Endothelial cell of umbilical vein (primary cell): ENCODE results near the gene WDR4. TPM values are rescaled to one million over a fixed set of nuclear protein-coding genes. Genes with fewer than 3 reads are reported as not detected.

Experiments used
- BruUV-seq: library from RNA; stranded (reverse); fragments of 400-500 nt; replicated peaks from 2 replicates; lab custom pipeline; 2021; lab: Mats Ljungman, UMichigan
- CTCF ChIA-PET: fragments of 300-600, 350-600 bp; sonication (Branson Sonifier 250); formaldehyde crosslinking; loops from one replicate; lab custom pipeline; 2021; ENCODE audit warnings: antibody characterized with exemption, inconsistent platforms; lab: Charles Lee
- POLR2A ChIA-PET: fragments of 300-600, 350-600 bp; sonication (Branson Sonifier 250); formaldehyde crosslinking; loops from one replicate; lab custom pipeline; 2021; ENCODE audit warnings: antibody characterized with exemption, inconsistent platforms; lab: Charles Lee
- DNase-seq: peaks from one replicate; pipeline ENCODE4 v3.0.0-alpha.2; 2011; ENCODE audit warnings: low read depth, low spot score
- FAIRE-seq: peaks from 2 replicates; lab custom pipeline; 2011; peaks lifted over from hg19 to GRCh38; lab: Jason Lieb, UNC
- H2AFZ ChIP-seq: 2 replicates; pipeline ENCODE4 v1.6.0; 2012; ENCODE audit warnings: low read depth, low read length, control low read depth, inconsistent platforms
- H3K27ac ChIP-seq: 2 replicates; pipeline ENCODE4 v1.5.1; 2011; ENCODE audit warnings: low read depth, mild to moderate bottlenecking, control low read depth, low read length, moderate library complexity; ENCODE audit not compliant: insufficient read depth
- H3K27me3 ChIP-seq, 2 experiments: 2 replicates each; pipeline versions ENCODE4 v1.6.0 to v1.6.1; 2011; ENCODE audit warnings: low read length in 2 of 2, mixed read lengths in 1 of 2; ENCODE audit not compliant: control insufficient read depth in 2 of 2, insufficient read depth in 2 of 2
- H3K36me3 ChIP-seq, 2 experiments: 2 replicates in 1 of 2; 3 replicates in 1 of 2; pipeline ENCODE4 v1.5.1; 2011; ENCODE audit warnings: low read length in 2 of 2, mild to moderate bottlenecking in 1 of 2, moderate library complexity in 1 of 2; ENCODE audit not compliant: control insufficient read depth in 2 of 2, insufficient read depth in 2 of 2; ENCODE audit errors: extremely low read depth in 1 of 2
- H3K4me1 ChIP-seq: 3 replicates; pipeline ENCODE4 v1.5.1; 2011; ENCODE audit warnings: mild to moderate bottlenecking, low read length; ENCODE audit not compliant: control insufficient read depth, insufficient read depth; ENCODE audit errors: extremely low read depth
- H3K4me2 ChIP-seq: 2 replicates; pipeline ENCODE4 v1.6.1; 2011; ENCODE audit warnings: low read length, control low read depth, mixed read lengths; ENCODE audit not compliant: insufficient read depth
- H3K4me3 ChIP-seq, 3 experiments: fragments of 200-600 bp in 1 of 3; sonication (generic), shearing (Covaris generic) in 1 of 3; replicated peaks in 1 of 3; 2 replicates each; pipeline ENCODE4 v1.5.1; 2011 to 2016; ENCODE audit warnings: control low read depth in 3 of 3, low read length in 3 of 3, mild to moderate bottlenecking in 2 of 3, inconsistent platforms in 1 of 3, low read depth in 1 of 3, moderate library complexity in 1 of 3; ENCODE audit not compliant: insufficient read depth in 1 of 3
- H3K79me2 ChIP-seq: 2 replicates; pipeline ENCODE4 v1.6.0; 2012; ENCODE audit warnings: low read length, inconsistent platforms; ENCODE audit not compliant: control insufficient read depth, insufficient read depth
- H3K9ac ChIP-seq: replicated peaks from 2 replicates; pipeline ENCODE3; 2011; ENCODE audit warnings: low read length, control low read depth; ENCODE audit not compliant: insufficient read depth; ENCODE audit errors: extremely low read depth
- H3K9me1 ChIP-seq: replicated peaks from 3 replicates; pipeline ENCODE4 v1.6.0; 2011; ENCODE audit warnings: mild to moderate bottlenecking, low read length; ENCODE audit not compliant: control insufficient read depth, insufficient read depth; ENCODE audit errors: extremely low read depth
- H3K9me3 ChIP-seq: replicated peaks from 2 replicates; pipeline ENCODE4 v1.5.1; 2012; ENCODE audit warnings: low read length, inconsistent platforms; ENCODE audit not compliant: control insufficient read depth, insufficient read depth
- H4K20me1 ChIP-seq: replicated peaks from 2 replicates; pipeline ENCODE3; 2011; ENCODE audit warnings: mild to moderate bottlenecking, low read length; ENCODE audit not compliant: control insufficient read depth, insufficient read depth; ENCODE audit errors: extremely low read depth
- CTCF ChIP-seq, 2 donors: IDR thresholded peaks; 1 replicate in 1 of 2; 2 replicates in 1 of 2; pipeline ENCODE4 v1.5.1; 2011; ENCODE audit warnings: low read length in 2 of 2, mild to moderate bottlenecking in 2 of 2, moderate library complexity in 2 of 2, control low read depth in 1 of 2, inconsistent platforms in 1 of 2, low read depth in 1 of 2; ENCODE audit not compliant: insufficient read depth in 1 of 2; ENCODE audit errors: extremely low read depth in 1 of 2
- EZH2 ChIP-seq: IDR thresholded peaks from 2 replicates; pipeline ENCODE4 v1.6.1; 2012; ENCODE audit warnings: borderline replicate concordance, low read depth, mild to moderate bottlenecking, moderate library complexity, low read length, inconsistent platforms; ENCODE audit not compliant: severe bottlenecking
- FOS ChIP-seq: IDR thresholded peaks from 2 replicates; pipeline ENCODE4 v1.6.1; 2011; ENCODE audit warnings: mild to moderate bottlenecking, low read length, moderate library complexity, borderline replicate concordance; ENCODE audit not compliant: insufficient read depth
- GATA2 ChIP-seq: IDR thresholded peaks from 2 replicates; pipeline ENCODE4 v1.7.0; 2011; ENCODE audit warnings: low read depth, mild to moderate bottlenecking, moderate library complexity, mixed read lengths, low read length; ENCODE audit not compliant: insufficient read length, insufficient read depth
- JUN ChIP-seq: IDR thresholded peaks from 2 replicates; pipeline ENCODE4 v1.6.1; 2011; ENCODE audit warnings: borderline replicate concordance, low read depth; ENCODE audit not compliant: insufficient read length, insufficient read depth
- MYC ChIP-seq: IDR thresholded peaks from one replicate; pipeline ENCODE4 v1.6.1; 2011; ENCODE audit warnings: mild to moderate bottlenecking, low read depth, low read length
- POLR2A ChIP-seq: IDR thresholded peaks from 2 replicates; pipeline ENCODE4 v1.6.1; 2012; ENCODE audit warnings: low read depth, mild to moderate bottlenecking, control low read depth, low read length
- POLR2AphosphoS5 ChIP-seq: IDR thresholded peaks from 2 replicates; pipeline ENCODE4 v1.6.1; 2012; ENCODE audit warnings: low read depth, mild to moderate bottlenecking, control low read depth, low read length, moderate library complexity; ENCODE audit not compliant: insufficient read depth
- dilution Hi-C: fragments of 300-500 bp; cut with MboI; formaldehyde crosslinking; loops from one replicate; pipeline ENCODE4 v1.15.0; 2019; ENCODE audit warnings: low sequenced_read_pairs; ENCODE audit not compliant: extremely low pct_ligation_motif_present
- intact Hi-C: fragments of 100-400 bp; cut with micrococcal nuclease; formaldehyde crosslinking; loops from one replicate; pipeline ENCODE4 v1.10.0; 2022
- polyA plus RNA-seq, 4 experiments: library from polyadenylated mRNA; depleted of rRNA in 3 of 4; stranded (reverse) in 3 of 4; unstranded in 1 of 4; fragments of >200 nt; gene quantifications; 2 replicates each; pipeline versions ENCODE4 v1.2.1 to v1.2.3, GENCODE V29; 2011 to 2012; ENCODE audit warnings: missing spikeins in 1 of 4
- total RNA-seq: library from RNA; stranded (reverse); gene quantifications from 2 replicates; pipeline ENCODE4 v1.2.3, GENCODE V29; 2021
- TF ChIP-seq, protein P1 (sequence below): IDR thresholded peaks from 2 replicates; pipeline ENCODE4 v1.6.1; 2011; ENCODE audit not compliant: insufficient read depth, insufficient read length

The WDR4 gene
- total and polyA plus RNA-seq, 2 donors (not counting 3 experiments of a cell fraction or from before 2014, with no cell fraction given) = 24.5 to 40.0 TPM

GRCh38 chr21:42868196-42868595 lies 11.1 kb downstream of the WDR4 start:
- BruUV-seq = no TSS peak
- no peaks in the 10 kb centered on the region for H3K9me3 ChIP-seq
- intact Hi-C loops = no loop called here
- no peak overlapping the region for H2AFZ ChIP-seq
- H3K27ac ChIP-seq = no peak overlapping the region
- H3K27me3 ChIP-seq = no peaks in the 10 kb centered on the region
- dilution Hi-C loops = no loop called here
- H3K36me3 ChIP-seq = peaks cover 26 to 28% of the 10 kb centered on the region in 2 experiments
- H3K9me1 ChIP-seq = no peaks in the 10 kb centered on the region
- no peak overlapping the region for H3K4me3 ChIP-seq
- H3K4me2 ChIP-seq = no peak overlapping the region
- TF ChIP-seq CTCF (IDR thresholded peaks at IDR 0.05; ENCODE audit: extremely low read depth in 1 of 2, insufficient read depth in 1 of 2, low read depth in 1 of 2, low read length in 2 of 2) (no peak), JUN (no peak), FOS (no peak), GATA2 (no peak), POLR2A (no peak), POLR2AphosphoS5 (no peak), EZH2 (no peak), MYC (no peak)
- TF ChIP-seq, protein P1, sequence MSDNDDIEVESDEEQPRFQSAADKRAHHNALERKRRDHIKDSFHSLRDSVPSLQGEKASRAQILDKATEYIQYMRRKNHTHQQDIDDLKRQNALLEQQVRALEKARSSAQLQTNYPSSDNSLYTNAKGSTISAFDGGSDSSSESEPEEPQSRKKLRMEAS = no peak
- DNase-seq (no peak), FAIRE-seq (no peak)
- no peaks in the 10 kb centered on the region for H3K4me1 ChIP-seq
- peaks cover 73% of the 10 kb centered on the region for H3K79me2 ChIP-seq
- CTCF ChIA-PET = no interaction called here
- POLR2A ChIA-PET = no interaction called here
- H4K20me1 ChIP-seq = no peaks in the 10 kb centered on the region
- no peak overlapping the region for H3K9ac ChIP-seq
